Activated T-cell treated with anti-CD3 and anti-CD28 coated beads, Interleukin-2, amount 50 U/mL, for 72 hours (primary cell): ENCODE measurements around the gene PNPLA8. TPM values are rescaled to one million over a fixed set of nuclear protein-coding genes. Genes with fewer than 3 reads are reported as not detected.
"Not testable (repeated sequence)": the region's sequence is repeated elsewhere in the genome, so short reads cannot be mapped to it uniquely, and the experiment has no call there.

Experiments used
- ATAC-seq, 2 donors: fragments of 150-1000 bp; cut with Tn5 transposase; replicated peaks in 1 of 2; 2 replicates each; pipeline ENCODE4 v1.10.0; 2021; ENCODE audit warnings: moderate library complexity in 2 of 2, mild to moderate bottlenecking in 1 of 2
- DNase-seq, 2 donors: peaks; one replicate each; pipeline ENCODE4 v3.0.0; 2021 to 2022; ENCODE audit warnings: mixed read lengths in 1 of 2
- H3K27ac Mint-ChIP-seq: one replicate; pipeline ENCODE4 v1.8.0; 2022; ENCODE audit warnings: mild to moderate bottlenecking, moderate library complexity, mixed read lengths
- H3K27me3 Mint-ChIP-seq: one replicate; pipeline ENCODE4 v1.8.0; 2022; ENCODE audit warnings: low read depth, mixed read lengths
- H3K36me3 Mint-ChIP-seq, 2 donors: one replicate each; pipeline ENCODE4 v1.8.0; 2022; ENCODE audit warnings: mixed read lengths in 2 of 2, mild to moderate bottlenecking in 1 of 2; ENCODE audit not compliant: insufficient read depth in 2 of 2
- H3K4me1 Mint-ChIP-seq: one replicate; pipeline ENCODE4 v1.8.0; 2022; ENCODE audit warnings: low read depth, mixed read lengths
- H3K4me3 Mint-ChIP-seq, 2 donors: one replicate each; pipeline ENCODE4 v1.8.0; 2022; ENCODE audit warnings: mild to moderate bottlenecking in 2 of 2, mixed read lengths in 2 of 2, moderate library complexity in 2 of 2
- H3K9me3 Mint-ChIP-seq, 2 donors: one replicate each; pipeline ENCODE4 v1.8.0; 2022; ENCODE audit warnings: mixed read lengths in 2 of 2
- total RNA-seq, 2 donors: library from RNA; stranded (reverse); gene quantifications; one replicate each; pipeline ENCODE4 v1.2.3, GENCODE V29; 2022

PNPLA8 gene
- total RNA-seq, 2 donors from 2014 or later = 23.1 to 29.9 TPM

GRCh38 chr7:108548141-108548896 is 22.4 kb upstream of the PNPLA8 start:
- not testable (repeated sequence) for DNase-seq, H3K36me3 Mint-ChIP-seq, H3K27me3 Mint-ChIP-seq, H3K4me1 Mint-ChIP-seq, H3K4me3 Mint-ChIP-seq, ATAC-seq, H3K27ac Mint-ChIP-seq, H3K9me3 Mint-ChIP-seq

DNA sequence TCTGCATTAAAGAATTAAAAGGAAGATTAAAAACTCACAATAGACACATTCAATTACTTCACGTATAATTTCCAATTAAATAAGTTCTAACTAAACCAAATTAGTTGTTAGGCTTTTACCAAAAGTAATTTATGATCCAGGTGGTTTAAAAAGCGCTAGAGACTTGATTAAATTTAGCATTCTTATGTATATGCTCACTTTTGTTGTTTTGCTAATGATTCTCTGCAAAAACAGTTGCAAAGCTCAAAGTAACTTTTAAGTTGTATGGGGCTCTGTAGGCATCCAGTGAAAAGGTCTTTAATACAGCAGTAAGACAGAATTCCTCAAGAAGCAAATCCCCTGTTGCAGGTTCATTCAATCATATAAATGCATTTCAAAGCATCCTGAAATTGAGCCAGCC is 15.5 kb upstream of the PNPLA8 start:
- Mint-ChIP-seq H3K27ac (no peak overlapping the region), H3K4me3 (no peak overlapping the region), H3K27me3 (no peaks in the 10 kb centered on the region), H3K9me3 (no peaks in the 10 kb centered on the region), H3K4me1 (no peaks in the 10 kb centered on the region), H3K36me3 (no peaks in the 10 kb centered on the region)
- no peak for DNase-seq
- ATAC-seq = no peak

DNA sequence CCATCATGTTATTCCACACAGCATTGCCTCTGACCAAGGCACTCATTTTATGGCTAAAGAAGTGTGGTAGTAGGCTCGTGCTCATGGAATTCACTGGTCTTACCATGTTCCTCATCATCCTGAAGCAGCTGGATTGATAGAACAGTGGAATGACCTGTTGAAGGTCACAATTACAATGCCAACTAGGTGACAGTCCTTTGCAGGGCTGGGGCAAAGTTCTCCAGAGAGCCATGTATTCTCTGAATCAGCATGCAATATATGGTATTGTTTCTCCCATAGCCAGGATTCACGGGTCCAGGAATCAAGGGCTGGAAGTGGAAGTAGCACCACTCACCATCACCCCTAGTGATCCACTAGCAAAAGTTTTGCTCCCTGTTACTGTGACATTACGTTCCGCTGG is 12.8 kb upstream of the PNPLA8 start:
- H3K27me3 Mint-ChIP-seq, H3K27ac Mint-ChIP-seq, H3K4me1 Mint-ChIP-seq, H3K9me3 Mint-ChIP-seq, DNase-seq, ATAC-seq, H3K4me3 Mint-ChIP-seq, H3K36me3 Mint-ChIP-seq: not testable (repeated sequence)

DNA sequence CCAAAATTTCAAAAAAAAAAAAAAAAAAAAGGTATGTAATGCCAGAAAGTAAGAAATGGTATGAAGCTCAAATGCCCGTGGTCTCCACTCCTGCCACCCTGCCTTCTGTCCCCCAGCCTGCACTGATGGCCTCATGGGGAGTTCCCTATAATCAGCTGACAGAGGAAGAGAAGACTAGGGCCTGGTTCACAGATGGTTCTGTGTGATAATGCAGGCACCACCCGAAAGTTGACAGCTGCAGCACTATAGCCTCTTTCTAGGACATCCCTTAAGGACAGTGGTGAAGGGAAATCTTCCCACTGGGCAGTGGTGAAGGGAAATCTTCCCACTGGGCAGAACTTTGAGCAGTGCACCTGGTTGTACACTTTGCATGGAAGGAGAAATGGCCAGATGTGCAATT is 12.3 kb upstream of the PNPLA8 start:
- not testable (repeated sequence) for DNase-seq, H3K4me3 Mint-ChIP-seq, ATAC-seq, H3K36me3 Mint-ChIP-seq, H3K27me3 Mint-ChIP-seq, H3K27ac Mint-ChIP-seq, H3K4me1 Mint-ChIP-seq, H3K9me3 Mint-ChIP-seq

- H3K27me3 Mint-ChIP-seq = no peaks in the 10 kb centered on the region
- H3K36me3 Mint-ChIP-seq = no peaks in the 10 kb centered on the region
- H3K4me1 Mint-ChIP-seq = no peaks in the 10 kb centered on the region
- H3K27ac Mint-ChIP-seq = no peak overlapping the region
- no peak for ATAC-seq
- H3K9me3 Mint-ChIP-seq = no peaks in the 10 kb centered on the region
- no peak overlapping the region for H3K4me3 Mint-ChIP-seq
- no peak for DNase-seq
Observed at GRCh38 chr7:108537229-108537628, 11.3 kb upstream of the PNPLA8 start.

- Mint-ChIP-seq H3K9me3 (no peaks in the 10 kb centered on the region), H3K27ac (no peak overlapping the region), H3K27me3 (no peaks in the 10 kb centered on the region), H3K4me3 (no peak overlapping the region), H3K4me1 (no peaks in the 10 kb centered on the region), H3K36me3 (no peaks in the 10 kb centered on the region)
- ATAC-seq (no peak), DNase-seq (no peak)
Observed at GRCh38 chr7:108535744-108536143, 9.8 kb upstream of the PNPLA8 start.

DNA sequence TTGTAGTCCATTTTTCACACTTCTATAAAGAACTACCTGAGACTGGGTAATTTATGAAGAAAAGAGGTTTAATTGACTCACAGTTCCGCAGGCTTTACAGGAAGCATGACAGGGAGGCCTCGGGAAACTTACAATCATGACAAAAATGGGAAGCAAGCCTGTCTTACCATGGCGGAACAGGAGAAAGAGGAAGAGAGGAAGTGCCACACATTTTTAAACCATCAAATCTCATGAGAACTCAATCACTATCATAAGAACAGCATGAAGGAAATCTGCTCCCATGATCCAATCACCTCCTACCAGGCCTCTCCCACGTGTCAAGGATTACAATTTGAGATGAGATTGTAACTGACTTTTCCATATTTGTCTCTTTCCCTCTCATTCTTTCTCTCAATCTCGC is 9.3 kb upstream of the PNPLA8 start:
- no peak overlapping the region for H3K4me3 Mint-ChIP-seq
- no peaks in the 10 kb centered on the region for H3K36me3 Mint-ChIP-seq
- DNase-seq = no peak
- no peak for ATAC-seq
- no peaks in the 10 kb centered on the region for H3K9me3 Mint-ChIP-seq
- H3K27ac Mint-ChIP-seq = no peak overlapping the region
- no peaks in the 10 kb centered on the region for H3K4me1 Mint-ChIP-seq
- H3K27me3 Mint-ChIP-seq = no peaks in the 10 kb centered on the region

GRCh38 chr7:108533712-108534111 is 7.8 kb upstream of the PNPLA8 start:
- ATAC-seq (no peak), DNase-seq (no peak)
- Mint-ChIP-seq H3K4me1 (no peaks in the 10 kb centered on the region), H3K27me3 (no peaks in the 10 kb centered on the region), H3K36me3 (no peaks in the 10 kb centered on the region), H3K27ac (no peak overlapping the region), H3K4me3 (no peak overlapping the region), H3K9me3 (no peaks in the 10 kb centered on the region)

DNA sequence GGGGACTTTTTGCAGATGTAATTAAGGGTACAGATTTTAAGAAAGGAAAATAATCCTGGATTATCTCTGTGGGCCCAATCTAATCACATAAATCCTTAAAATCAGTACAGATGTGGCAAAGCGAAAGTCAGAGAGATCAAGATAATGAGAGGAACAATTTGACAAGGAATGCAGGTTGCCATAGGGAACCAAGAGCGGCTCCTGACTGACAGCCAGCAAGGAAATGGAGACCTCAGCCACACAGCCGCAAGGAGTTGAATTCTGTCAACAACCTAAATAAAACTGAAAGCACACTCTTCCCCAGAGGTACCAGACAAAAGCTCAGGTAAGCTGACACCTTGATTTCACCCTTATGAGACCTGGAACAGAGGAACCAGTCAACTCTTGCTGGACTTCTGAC is 3.4 kb upstream of the PNPLA8 start:
- Mint-ChIP-seq H3K4me1 (peaks cover 18% of the 10 kb centered on the region), H3K4me3 (no peak overlapping the region), H3K9me3 (no peaks in the 10 kb centered on the region), H3K27me3 (no peaks in the 10 kb centered on the region), H3K27ac (no peak overlapping the region), H3K36me3 (peaks cover 2 to 3% of the 10 kb centered on the region in 2 donors)
- DNase-seq (no peak), ATAC-seq (no peak)

- H3K36me3 Mint-ChIP-seq = peaks cover 2 to 3% of the 10 kb centered on the region in 2 donors
- H3K4me3 Mint-ChIP-seq = peak overlapping the region in 1 of 2 donors; percentile 10
- no peaks in the 10 kb centered on the region for H3K9me3 Mint-ChIP-seq
- peak overlapping the region; percentile 6 for H3K27ac Mint-ChIP-seq
- DNase-seq (no peak), ATAC-seq (no peak)
- H3K27me3 Mint-ChIP-seq = no peaks in the 10 kb centered on the region
- peaks cover 28% of the 10 kb centered on the region for H3K4me1 Mint-ChIP-seq
Observed at GRCh38 chr7:108528183-108528712, 2.3 kb upstream of the PNPLA8 start.

DNA sequence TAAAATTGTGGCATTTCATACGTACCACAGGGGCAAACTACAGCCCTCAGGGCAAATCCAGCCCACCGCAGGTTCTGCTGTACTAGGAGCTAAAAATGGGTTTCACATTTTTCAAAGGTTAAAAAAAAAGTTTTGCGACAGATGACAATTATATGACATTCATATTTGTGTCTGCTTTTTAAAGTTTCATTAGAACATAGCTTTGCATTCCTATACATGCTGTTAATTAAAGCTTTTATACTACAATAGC is 758 bp upstream of the PNPLA8 start:
- Mint-ChIP-seq H3K4me1 (peaks cover 39% of the 10 kb centered on the region), H3K36me3 (peaks cover 2 to 3% of the 10 kb centered on the region in 2 donors), H3K27me3 (no peaks in the 10 kb centered on the region), H3K27ac (peak overlapping the region; percentile 96), H3K4me3 (peak overlapping the region; percentile 94), H3K9me3 (no peaks in the 10 kb centered on the region)
- no peak for ATAC-seq
- no peak for DNase-seq

DNA sequence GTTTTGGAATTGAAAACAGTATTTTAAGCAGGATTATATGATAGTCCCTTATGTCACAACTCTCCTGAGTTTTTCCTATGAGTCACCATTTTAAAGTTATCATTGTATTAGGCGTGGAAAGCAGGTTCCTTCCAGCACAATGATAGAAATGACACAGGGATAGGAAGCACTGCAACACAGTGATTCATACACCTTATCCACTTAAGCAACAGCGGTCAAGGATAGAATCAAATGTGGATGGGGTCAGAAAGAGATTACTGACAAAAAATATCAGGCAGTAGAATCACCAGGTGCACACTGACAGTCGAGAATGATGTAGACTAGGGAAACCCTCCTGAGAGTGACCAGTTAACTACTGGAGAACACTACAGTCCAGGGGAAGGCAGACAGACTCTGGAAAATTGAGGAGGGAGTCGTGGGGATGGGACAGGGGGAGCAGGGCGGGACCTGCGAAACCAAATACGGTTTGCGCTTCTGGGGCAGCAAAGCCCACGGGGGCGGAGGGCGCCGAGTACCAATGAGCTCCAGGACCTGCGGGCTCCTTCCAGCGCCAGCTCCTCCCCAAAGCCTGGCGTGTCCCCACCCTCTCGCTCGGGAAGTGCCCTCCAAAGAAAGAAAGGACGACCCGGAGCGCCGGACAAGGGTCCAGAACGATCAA is 479 bp downstream of the PNPLA8 start:
- Mint-ChIP-seq H3K27ac (peak overlapping the region; percentile 96), H3K4me3 (peak overlapping the region; percentile 94), H3K4me1 (peaks cover 49% of the 10 kb centered on the region), H3K27me3 (no peaks in the 10 kb centered on the region), H3K36me3 (peaks cover 2 to 3% of the 10 kb centered on the region in 2 donors), H3K9me3 (no peaks in the 10 kb centered on the region)
- DNase-seq (no peak), ATAC-seq (peak; percentile 39 to 46)

DNA sequence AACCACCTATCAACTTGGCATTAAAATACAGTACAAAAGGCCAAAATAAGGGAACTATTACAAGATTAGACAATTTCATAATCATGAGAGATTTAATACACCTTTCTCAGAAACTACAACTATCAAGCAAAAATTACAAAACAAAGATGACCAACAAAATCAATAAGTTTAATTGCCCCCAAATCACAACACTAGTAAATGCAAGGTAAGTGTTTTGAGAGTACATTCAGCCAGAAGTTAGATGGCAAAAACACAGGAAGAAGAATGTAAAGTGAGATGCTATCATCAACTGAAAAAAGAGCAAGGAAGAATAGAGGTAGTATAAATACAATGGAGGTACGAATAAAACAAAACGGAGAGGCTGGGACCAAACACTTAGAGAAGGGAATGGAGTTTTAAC is 3.2 kb downstream of the PNPLA8 start:
- Mint-ChIP-seq H3K4me1 (peaks cover 45% of the 10 kb centered on the region), H3K27me3 (no peaks in the 10 kb centered on the region), H3K36me3 (peaks cover 8 to 9% of the 10 kb centered on the region in 2 donors), H3K9me3 (no peaks in the 10 kb centered on the region), H3K4me3 (peak overlapping the region in 1 of 2 donors; percentile 33), H3K27ac (peak overlapping the region; percentile 2)
- ATAC-seq = no peak
- DNase-seq = no peak

DNA sequence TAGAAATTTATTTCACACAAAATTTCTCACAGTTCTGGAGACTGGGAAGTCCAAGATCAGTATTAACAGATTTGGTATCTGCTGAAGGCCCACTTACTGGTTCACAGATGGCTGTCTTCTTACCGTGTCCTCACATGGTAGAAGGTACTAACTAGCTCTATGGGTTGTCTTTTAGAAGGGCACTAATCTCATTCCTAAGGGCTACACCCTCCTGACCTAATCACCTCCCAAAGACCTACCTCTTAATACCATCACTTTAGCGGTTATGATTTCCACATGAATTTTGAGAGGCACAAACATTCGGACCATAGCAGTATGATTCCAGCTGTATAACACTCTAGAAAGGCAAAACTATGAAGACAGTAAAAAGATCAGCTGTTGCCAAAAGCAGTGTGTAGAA is 8.0 kb downstream of the PNPLA8 start:
- Mint-ChIP-seq H3K4me3 (no peak overlapping the region), H3K9me3 (no peaks in the 10 kb centered on the region), H3K27ac (no peak overlapping the region), H3K27me3 (no peaks in the 10 kb centered on the region), H3K36me3 (peaks cover 5 to 12% of the 10 kb centered on the region in 2 donors), H3K4me1 (peaks cover 23% of the 10 kb centered on the region)
- DNase-seq = no peak
- ATAC-seq = no peak
